ENCODE data around the gene GAR1.

Gene GAR1

DNA sequence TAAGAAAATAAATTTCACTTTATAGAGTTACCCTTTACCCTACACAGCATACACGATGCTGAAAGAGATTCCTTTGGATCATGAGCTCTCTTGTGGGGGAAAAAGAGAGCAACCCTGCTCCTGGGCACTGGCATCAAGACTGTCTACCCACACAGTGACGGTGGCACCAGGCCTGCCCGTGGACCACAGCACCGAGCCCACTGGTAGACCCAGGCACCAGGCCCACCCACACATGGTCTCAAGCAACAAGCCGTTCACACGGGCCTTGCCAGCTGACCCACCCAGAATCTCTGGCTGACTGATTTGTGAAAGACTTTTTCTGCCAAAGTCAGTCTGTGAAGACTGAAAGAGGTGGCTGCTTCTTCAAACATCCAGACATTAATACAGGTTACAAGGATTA, 20.5 kb upstream of the GAR1 start (continued):
- TF ChIP-seq, protein P1, sequence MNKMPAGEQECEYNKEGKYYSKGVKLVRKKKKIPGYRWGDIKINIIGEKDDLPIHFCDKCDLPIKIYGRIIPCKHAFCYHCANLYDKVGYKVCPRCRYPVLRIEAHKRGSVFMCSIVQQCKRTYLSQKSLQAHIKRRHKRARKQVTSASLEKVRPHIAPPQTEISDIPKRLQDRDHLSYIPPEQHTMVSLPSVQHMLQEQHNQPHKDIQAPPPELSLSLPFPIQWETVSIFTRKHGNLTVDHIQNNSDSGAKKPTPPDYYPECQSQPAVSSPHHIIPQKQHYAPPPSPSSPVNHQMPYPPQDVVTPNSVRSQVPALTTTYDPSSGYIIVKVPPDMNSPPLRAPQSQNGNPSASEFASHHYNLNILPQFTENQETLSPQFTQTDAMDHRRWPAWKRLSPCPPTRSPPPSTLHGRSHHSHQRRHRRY (tag by site-specific recombination; IDR thresholded peaks at IDR 0.05), result no peak
- TF ChIP-seq ZNF335 (tag by site-specific recombination; conservative IDR thresholded peaks at IDR 0.05) (no peak), ZNF433 (tag by site-specific recombination; IDR thresholded peaks at IDR 0.05; ENCODE audit: low read depth) (no peak)
- TF ChIP-seq, protein P2, sequence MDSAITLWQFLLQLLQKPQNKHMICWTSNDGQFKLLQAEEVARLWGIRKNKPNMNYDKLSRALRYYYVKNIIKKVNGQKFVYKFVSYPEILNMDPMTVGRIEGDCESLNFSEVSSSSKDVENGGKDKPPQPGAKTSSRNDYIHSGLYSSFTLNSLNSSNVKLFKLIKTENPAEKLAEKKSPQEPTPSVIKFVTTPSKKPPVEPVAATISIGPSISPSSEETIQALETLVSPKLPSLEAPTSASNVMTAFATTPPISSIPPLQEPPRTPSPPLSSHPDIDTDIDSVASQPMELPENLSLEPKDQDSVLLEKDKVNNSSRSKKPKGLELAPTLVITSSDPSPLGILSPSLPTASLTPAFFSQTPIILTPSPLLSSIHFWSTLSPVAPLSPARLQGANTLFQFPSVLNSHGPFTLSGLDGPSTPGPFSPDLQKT (IDR thresholded peaks at IDR 0.05; ENCODE audit: borderline replicate concordance, low read depth, low read length), result no peak
- TF ChIP-seq, protein P3, sequence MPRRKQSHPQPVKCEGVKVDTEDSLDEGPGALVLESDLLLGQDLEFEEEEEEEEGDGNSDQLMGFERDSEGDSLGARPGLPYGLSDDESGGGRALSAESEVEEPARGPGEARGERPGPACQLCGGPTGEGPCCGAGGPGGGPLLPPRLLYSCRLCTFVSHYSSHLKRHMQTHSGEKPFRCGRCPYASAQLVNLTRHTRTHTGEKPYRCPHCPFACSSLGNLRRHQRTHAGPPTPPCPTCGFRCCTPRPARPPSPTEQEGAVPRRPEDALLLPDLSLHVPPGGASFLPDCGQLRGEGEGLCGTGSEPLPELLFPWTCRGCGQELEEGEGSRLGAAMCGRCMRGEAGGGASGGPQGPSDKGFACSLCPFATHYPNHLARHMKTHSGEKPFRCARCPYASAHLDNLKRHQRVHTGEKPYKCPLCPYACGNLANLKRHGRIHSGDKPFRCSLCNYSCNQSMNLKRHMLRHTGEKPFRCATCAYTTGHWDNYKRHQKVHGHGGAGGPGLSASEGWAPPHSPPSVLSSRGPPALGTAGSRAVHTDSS (tag by site-specific recombination; IDR thresholded peaks at IDR 0.05), result no peak

DNA sequence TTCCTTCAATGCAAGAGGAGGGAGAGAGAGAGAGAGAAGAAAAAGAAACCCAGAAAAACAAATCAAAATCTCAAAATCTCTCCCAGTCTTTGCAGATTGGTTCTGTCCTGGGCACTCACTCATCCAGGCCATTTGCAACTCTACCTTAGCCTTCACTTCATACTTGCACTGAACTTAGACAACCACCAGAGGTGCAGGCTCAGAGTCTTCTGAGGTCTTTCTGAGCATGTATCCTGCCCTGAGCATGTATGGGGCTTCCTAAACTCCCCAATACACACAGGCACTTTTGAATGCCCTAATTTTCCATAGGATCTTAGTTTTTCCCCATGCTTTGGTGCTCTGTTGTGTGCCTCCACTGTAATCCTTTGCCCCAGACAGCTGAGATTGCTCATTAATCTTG, 16.7 kb upstream of the GAR1 start:
- Histone ChIP-seq H3K9me3 (ENCODE audit: control insufficient read depth, insufficient read depth, low read depth, low read length) (no peaks in the 10 kb centered on the region), H3K4me3 (ENCODE audit: low read depth, low read length) (no peak overlapping the region), H3K36me3 (ENCODE audit: control insufficient read depth in 2 of 2, insufficient read depth in 1 of 2, low read length in 2 of 2) (no peaks in the 10 kb centered on the region), H3K27ac (ENCODE audit: extremely low read depth, low read depth, low read length) (no peak overlapping the region), H3K4me1 (ENCODE audit: control insufficient read depth, insufficient read depth, low read length) (no peaks in the 10 kb centered on the region)
- TF ChIP-seq PRDM1 (tag by site-specific recombination; IDR thresholded peaks at IDR 0.05), result no peak
- TF ChIP-seq, protein P4, sequence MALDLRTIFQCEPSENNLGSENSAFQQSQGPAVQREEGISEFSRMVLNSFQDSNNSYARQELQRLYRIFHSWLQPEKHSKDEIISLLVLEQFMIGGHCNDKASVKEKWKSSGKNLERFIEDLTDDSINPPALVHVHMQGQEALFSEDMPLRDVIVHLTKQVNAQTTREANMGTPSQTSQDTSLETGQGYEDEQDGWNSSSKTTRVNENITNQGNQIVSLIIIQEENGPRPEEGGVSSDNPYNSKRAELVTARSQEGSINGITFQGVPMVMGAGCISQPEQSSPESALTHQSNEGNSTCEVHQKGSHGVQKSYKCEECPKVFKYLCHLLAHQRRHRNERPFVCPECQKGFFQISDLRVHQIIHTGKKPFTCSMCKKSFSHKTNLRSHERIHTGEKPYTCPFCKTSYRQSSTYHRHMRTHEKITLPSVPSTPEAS (tag by site-specific recombination; IDR thresholded peaks at IDR 0.05), result no peak
- CTCF ChIA-PET, result no interaction called here
- POLR2A ChIA-PET, result no interaction called here

DNA sequence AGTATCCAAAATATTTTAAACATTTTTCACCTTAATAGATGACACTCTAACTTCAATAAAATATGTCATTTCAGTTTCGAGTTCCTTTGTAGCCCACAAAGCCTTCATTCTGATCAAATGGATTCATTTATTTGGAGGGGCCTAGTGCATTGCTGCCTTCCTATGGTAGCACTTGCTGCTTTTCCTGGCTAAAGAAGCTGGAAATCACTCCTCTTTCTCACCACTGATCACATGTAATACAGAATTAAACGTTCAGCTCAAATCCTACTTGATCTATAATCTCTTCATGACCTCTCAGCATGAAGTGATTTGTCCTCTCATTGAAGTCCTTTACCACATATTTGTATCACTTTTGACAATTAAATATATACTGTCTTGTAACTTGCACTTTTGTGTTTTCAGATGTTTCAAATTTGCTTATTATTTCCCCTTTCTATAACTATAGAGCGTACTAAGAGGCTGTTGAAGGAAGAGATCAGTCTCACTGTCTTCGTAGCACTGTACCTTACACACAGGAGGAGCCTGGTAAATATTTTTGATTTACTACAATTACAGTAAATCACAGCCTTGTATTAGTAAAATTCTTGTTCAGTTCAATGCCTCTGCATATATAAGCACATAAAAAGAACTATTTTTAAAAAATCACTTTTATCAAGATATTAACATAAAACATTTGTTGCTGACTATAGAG, 14.3 kb upstream of the GAR1 start:
- Histone ChIP-seq H3K9me3 (ENCODE audit: control insufficient read depth, insufficient read depth, low read depth, low read length) (no peaks in the 10 kb centered on the region), H3K27ac (ENCODE audit: extremely low read depth, low read depth, low read length) (no peak overlapping the region), H3K36me3 (ENCODE audit: control insufficient read depth in 2 of 2, insufficient read depth in 1 of 2, low read length in 2 of 2) (no peaks in the 10 kb centered on the region), H3K4me1 (ENCODE audit: control insufficient read depth, insufficient read depth, low read length) (no peaks in the 10 kb centered on the region), H3K4me3 (ENCODE audit: low read depth, low read length) (no peak overlapping the region)
- ChIA-PET CTCF (no interaction called here), POLR2A (no interaction called here)
- TF ChIP-seq ZNF302 (tag by site-specific recombination; IDR thresholded peaks at IDR 0.05; ENCODE audit: low read depth), result no peak
- TF ChIP-seq ZNF544 (tag by site-specific recombination; IDR thresholded peaks at IDR 0.05), result no peak
- no peak for TF ChIP-seq ZNF2 (tag by site-specific recombination; IDR thresholded peaks at IDR 0.05)
- TF ChIP-seq, protein P5, sequence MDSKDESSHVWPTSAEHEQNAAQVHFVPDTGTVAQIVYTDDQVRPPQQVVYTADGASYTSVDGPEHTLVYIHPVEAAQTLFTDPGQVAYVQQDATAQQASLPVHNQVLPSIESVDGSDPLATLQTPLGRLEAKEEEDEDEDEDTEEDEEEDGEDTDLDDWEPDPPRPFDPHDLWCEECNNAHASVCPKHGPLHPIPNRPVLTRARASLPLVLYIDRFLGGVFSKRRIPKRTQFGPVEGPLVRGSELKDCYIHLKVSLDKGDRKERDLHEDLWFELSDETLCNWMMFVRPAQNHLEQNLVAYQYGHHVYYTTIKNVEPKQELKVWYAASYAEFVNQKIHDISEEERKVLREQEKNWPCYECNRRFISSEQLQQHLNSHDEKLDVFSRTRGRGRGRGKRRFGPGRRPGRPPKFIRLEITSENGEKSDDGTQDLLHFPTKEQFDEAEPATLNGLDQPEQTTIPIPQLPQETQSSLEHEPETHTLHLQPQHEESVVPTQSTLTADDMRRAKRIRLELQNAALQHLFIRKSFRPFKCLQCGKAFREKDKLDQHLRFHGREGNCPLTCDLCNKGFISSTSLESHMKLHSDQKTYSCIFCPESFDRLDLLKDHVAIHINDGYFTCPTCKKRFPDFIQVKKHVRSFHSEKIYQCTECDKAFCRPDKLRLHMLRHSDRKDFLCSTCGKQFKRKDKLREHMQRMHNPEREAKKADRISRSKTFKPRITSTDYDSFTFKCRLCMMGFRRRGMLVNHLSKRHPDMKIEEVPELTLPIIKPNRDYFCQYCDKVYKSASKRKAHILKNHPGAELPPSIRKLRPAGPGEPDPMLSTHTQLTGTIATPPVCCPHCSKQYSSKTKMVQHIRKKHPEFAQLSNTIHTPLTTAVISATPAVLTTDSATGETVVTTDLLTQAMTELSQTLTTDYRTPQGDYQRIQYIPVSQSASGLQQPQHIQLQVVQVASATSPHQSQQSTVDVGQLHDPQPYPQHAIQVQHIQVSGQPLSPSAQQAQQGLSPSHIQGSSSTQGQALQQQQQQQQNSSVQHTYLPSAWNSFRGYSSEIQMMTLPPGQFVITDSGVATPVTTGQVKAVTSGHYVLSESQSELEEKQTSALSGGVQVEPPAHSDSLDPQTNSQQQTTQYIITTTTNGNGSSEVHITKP (tag by site-specific recombination; IDR thresholded peaks at IDR 0.05), result no peak
- no peak for TF ChIP-seq ZBTB21 (tag by site-specific recombination; IDR thresholded peaks at IDR 0.05)
- no peak for TF ChIP-seq ZNF596 (tag by site-specific recombination; IDR thresholded peaks at IDR 0.05)
- TF ChIP-seq, protein P6, sequence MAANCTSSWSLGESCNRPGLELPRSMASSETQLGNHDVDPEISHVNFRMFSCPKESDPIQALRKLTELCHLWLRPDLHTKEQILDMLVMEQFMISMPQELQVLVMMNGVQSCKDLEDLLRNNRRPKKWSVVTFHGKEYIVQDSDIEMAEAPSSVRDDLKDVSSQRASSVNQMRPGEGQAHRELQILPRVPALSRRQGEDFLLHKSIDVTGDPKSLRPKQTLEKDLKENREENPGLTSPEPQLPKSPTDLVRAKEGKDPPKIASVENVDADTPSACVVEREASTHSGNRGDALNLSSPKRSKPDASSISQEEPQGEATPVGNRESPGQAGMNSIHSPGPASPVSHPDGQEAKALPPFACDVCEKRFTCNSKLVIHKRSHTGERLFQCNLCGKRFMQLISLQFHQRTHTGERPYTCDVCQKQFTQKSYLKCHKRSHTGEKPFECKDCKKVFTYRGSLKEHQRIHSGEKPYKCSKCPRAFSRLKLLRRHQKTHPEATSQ (tag by site-specific recombination; IDR thresholded peaks at IDR 0.05), result no peak
- TF ChIP-seq, protein P7, sequence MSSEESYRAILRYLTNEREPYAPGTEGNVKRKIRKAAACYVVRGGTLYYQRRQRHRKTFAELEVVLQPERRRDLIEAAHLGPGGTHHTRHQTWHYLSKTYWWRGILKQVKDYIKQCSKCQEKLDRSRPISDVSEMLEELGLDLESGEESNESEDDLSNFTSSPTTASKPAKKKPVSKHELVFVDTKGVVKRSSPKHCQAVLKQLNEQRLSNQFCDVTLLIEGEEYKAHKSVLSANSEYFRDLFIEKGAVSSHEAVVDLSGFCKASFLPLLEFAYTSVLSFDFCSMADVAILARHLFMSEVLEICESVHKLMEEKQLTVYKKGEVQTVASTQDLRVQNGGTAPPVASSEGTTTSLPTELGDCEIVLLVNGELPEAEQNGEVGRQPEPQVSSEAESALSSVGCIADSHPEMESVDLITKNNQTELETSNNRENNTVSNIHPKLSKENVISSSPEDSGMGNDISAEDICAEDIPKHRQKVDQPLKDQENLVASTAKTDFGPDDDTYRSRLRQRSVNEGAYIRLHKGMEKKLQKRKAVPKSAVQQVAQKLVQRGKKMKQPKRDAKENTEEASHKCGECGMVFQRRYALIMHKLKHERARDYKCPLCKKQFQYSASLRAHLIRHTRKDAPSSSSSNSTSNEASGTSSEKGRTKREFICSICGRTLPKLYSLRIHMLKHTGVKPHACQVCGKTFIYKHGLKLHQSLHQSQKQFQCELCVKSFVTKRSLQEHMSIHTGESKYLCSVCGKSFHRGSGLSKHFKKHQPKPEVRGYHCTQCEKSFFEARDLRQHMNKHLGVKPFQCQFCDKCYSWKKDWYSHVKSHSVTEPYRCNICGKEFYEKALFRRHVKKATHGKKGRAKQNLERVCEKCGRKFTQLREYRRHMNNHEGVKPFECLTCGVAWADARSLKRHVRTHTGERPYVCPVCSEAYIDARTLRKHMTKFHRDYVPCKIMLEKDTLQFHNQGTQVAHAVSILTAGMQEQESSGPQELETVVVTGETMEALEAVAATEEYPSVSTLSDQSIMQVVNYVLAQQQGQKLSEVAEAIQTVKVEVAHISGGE (tag by site-specific recombination; conservative IDR thresholded peaks at IDR 0.05; ENCODE audit: low read depth), result no peak
- TF ChIP-seq ZNF529 (tag by site-specific recombination; IDR thresholded peaks at IDR 0.05; ENCODE audit: insufficient replicate concordance), result no peak
- TF ChIP-seq ZFP69B (tag by site-specific recombination; IDR thresholded peaks at IDR 0.05), result no peak
- no peak for TF ChIP-seq ZNF707 (tag by site-specific recombination; IDR thresholded peaks at IDR 0.05)
